ENCODE measurements around the gene ROBO1. TPM values are rescaled to one million over a fixed set of nuclear protein-coding genes. Genes with fewer than 3 reads are reported as not detected.

Gene ROBO1
- total and polyA plus RNA-seq, 2 donors from 2014 or later, result 2.1 to 22.1 TPM

DNA sequence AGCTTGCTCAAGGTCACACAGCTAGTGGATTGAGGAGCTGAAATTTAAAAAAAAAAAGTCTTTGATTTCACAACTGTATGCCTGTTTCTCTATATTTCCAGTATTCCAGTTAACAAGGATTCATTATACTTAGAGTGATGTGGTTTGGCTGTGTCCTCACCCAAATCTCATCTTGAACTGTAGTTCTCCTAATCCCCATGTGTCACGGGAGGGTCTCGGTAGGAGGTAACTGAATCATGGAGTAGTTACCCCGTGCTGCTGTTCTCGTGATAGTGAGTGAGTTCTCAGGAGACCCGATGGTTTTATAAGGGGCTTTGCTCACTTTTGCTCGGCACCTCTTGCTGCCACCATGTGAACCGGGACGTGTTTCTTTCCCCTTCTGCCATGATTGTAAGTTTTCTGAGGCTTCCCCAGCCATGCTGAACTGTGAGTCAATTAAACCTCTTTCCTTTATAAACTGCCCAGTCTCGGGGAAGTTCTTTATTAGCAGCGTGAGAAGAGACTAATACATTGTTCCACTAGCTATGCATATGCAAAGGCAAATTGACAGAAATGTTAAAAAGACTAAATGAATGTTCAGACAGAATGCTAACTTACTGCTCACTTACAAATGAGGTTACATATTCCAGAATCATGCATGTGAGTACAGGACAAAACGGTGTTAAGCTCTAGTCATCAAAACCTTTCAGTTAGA is 1101.9 kb downstream of the ROBO1 start:
- DNase-seq, result no peak
- intact Hi-C loops (cut with DNase I), result loop anchor here (10.0 kb wide), 1 partner anchor 699 kb away; no protein-coding TSS in a partner anchor
- Histone ChIP-seq H3K4me1 (ENCODE audit: control insufficient read depth in 2 of 3, insufficient read depth in 2 of 3, low read depth in 1 of 3, low read length in 3 of 3) (no peaks in the 10 kb centered on the region), H3K9ac (ENCODE audit: low read length in 3 of 3) (no peak overlapping the region), H3K4me3 (ENCODE audit: low read length in 3 of 3) (no peak overlapping the region), H3K27ac (ENCODE audit: low read depth in 2 of 2, low read length in 2 of 2) (no peak overlapping the region), H3K36me3 (ENCODE audit: control insufficient read depth in 2 of 3, insufficient read depth in 3 of 3, low read length in 3 of 3) (no peaks in the 10 kb centered on the region), H3K9me3 (ENCODE audit: control insufficient read depth in 2 of 3, insufficient read depth in 1 of 3, low read length in 3 of 3) (no peaks in the 10 kb centered on the region), H3K27me3 (ENCODE audit: control insufficient read depth, insufficient read depth, low read length) (no peaks in the 10 kb centered on the region)
- TF ChIP-seq, protein P1, sequence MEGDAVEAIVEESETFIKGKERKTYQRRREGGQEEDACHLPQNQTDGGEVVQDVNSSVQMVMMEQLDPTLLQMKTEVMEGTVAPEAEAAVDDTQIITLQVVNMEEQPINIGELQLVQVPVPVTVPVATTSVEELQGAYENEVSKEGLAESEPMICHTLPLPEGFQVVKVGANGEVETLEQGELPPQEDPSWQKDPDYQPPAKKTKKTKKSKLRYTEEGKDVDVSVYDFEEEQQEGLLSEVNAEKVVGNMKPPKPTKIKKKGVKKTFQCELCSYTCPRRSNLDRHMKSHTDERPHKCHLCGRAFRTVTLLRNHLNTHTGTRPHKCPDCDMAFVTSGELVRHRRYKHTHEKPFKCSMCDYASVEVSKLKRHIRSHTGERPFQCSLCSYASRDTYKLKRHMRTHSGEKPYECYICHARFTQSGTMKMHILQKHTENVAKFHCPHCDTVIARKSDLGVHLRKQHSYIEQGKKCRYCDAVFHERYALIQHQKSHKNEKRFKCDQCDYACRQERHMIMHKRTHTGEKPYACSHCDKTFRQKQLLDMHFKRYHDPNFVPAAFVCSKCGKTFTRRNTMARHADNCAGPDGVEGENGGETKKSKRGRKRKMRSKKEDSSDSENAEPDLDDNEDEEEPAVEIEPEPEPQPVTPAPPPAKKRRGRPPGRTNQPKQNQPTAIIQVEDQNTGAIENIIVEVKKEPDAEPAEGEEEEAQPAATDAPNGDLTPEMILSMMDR (IDR thresholded peaks at IDR 0.05; ENCODE audit: borderline replicate concordance, extremely low read depth, insufficient read depth), result no peak
- no peak for FAIRE-seq

DNA sequence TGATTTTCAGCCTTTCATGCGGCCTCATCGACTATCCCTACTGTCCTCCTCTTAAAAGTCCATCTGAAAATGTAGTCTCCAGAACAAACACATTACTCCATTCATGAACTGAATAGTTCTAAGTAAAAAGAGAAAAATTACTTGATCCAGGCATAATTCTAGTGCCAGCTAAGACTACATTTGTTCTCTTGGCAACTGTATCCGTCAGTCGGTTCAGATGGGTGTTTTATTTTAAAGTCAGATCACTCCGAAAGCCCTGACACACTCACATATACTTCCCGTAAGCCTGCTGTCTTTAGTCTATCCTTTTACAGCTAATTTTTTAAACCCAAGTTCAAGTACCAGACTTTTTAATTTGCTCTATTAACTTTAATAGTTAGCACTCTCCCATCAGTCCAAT is 1102.7 kb downstream of the ROBO1 start:
- H3K27me3 ChIP-seq (ENCODE audit: control insufficient read depth, insufficient read depth, low read length), result no peaks in the 10 kb centered on the region
- H3K36me3 ChIP-seq (ENCODE audit: control insufficient read depth in 2 of 3, insufficient read depth in 3 of 3, low read length in 3 of 3), result no peaks in the 10 kb centered on the region
- FAIRE-seq, result no peak
- H3K9me3 ChIP-seq (ENCODE audit: control insufficient read depth in 2 of 3, insufficient read depth in 1 of 3, low read length in 3 of 3), result no peaks in the 10 kb centered on the region
- H3K9ac ChIP-seq (ENCODE audit: low read length in 3 of 3), result no peak overlapping the region
- no peaks in the 10 kb centered on the region for H3K4me1 ChIP-seq (ENCODE audit: control insufficient read depth in 2 of 3, insufficient read depth in 2 of 3, low read depth in 1 of 3, low read length in 3 of 3)
- H3K27ac ChIP-seq (ENCODE audit: low read depth in 2 of 2, low read length in 2 of 2), result no peak overlapping the region
- intact Hi-C loops (cut with DNase I), result loop anchor here (10.0 kb wide), 1 partner anchor 700 kb away; no protein-coding TSS in a partner anchor
- TF ChIP-seq, protein P1 (IDR thresholded peaks at IDR 0.05; ENCODE audit: borderline replicate concordance, extremely low read depth, insufficient read depth), result no peak
- no peak overlapping the region for H3K4me3 ChIP-seq (ENCODE audit: low read length in 3 of 3)
- no peak for DNase-seq

DNA sequence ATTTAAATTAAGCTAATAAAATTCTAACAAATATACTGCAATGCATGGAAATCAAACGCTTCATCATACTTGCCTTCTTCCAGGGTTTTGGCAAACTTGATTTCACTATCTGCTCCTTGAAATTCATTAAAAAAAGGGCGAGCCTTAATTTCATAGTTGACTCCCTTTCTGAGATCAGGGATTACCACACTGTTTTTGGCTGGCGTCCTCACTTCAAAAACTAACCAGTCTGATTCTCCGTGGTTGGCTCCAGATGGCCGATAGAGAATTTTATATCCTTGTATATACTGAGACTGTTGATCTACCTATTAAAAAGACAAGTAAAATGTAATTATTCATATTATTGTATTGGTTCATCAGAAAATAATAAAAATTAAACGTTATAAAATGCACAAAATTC is 1106.8 kb downstream of the ROBO1 start:
- Histone ChIP-seq H3K4me3 (ENCODE audit: low read length in 3 of 3) (no peak overlapping the region), H3K9me3 (ENCODE audit: control insufficient read depth in 2 of 3, insufficient read depth in 1 of 3, low read length in 3 of 3) (no peaks in the 10 kb centered on the region), H3K27ac (ENCODE audit: low read depth in 2 of 2, low read length in 2 of 2) (no peak overlapping the region), H3K27me3 (ENCODE audit: control insufficient read depth, insufficient read depth, low read length) (no peaks in the 10 kb centered on the region), H3K9ac (ENCODE audit: low read length in 3 of 3) (no peak overlapping the region), H3K36me3 (ENCODE audit: control insufficient read depth in 2 of 3, insufficient read depth in 3 of 3, low read length in 3 of 3) (no peaks in the 10 kb centered on the region), H3K4me1 (ENCODE audit: control insufficient read depth in 2 of 3, insufficient read depth in 2 of 3, low read depth in 1 of 3, low read length in 3 of 3) (no peaks in the 10 kb centered on the region)
- FAIRE-seq (no peak), DNase-seq (no peak)
- TF ChIP-seq, protein P1 (IDR thresholded peaks at IDR 0.05; ENCODE audit: borderline replicate concordance, extremely low read depth, insufficient read depth), result no peak
- intact Hi-C loops (cut with DNase I), result loop anchor here (5.0 to 10.0 kb wide), 2 partner anchors 371 to 704 kb away; no protein-coding TSS in a partner anchor

Data from kidney (tissue), 14 donors.